NCI-H187 treated with DMSO at 0.1 percent for 48 hours (cell line): ENCODE measurements around the gene RXFP2.

Experiments used
- DNase-seq: peaks from one replicate; lab custom pipeline; 2025; lab: John Stamatoyannopoulos, UW

The RXFP2 gene

DNA sequence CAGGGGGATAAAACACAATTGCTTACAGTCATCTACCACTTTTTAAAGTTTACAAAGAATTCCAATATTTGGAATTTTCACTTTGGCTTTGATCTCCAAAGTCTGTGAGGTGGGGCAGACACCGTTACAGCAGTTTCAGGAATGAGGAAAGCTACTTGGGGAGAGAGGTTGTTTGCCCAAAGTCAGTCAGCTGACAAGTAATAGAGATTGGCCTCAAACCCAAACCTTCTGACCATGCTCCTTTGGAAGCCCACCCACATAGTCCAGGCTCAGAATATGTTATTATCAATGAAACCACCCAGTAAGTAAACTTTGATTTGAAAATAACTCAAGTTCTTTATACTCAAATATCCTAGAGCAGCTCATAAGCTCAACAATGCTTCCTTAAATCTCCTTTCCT is 29.0 kb downstream of the RXFP2 start:
- no peak for DNase-seq

DNA sequence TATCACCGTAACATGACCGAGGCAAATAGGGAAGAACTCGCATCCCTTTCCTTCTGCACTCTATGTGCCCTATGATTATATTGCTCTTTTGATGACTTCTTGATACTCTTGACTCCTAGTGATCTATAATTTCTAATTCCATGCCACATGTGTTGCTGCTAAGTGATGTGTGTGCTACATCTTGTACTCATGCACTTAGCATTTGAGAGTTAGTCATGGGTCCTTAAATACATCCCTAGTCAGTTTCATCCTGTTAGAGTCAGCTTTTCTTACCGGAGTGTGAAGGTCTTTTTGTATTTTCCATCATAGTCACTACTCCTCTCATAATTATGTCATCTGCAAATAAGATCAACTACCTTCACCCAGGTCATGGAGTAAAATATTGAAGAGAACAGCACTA is 30.2 kb downstream of the RXFP2 start:
- no peak for DNase-seq

DNA sequence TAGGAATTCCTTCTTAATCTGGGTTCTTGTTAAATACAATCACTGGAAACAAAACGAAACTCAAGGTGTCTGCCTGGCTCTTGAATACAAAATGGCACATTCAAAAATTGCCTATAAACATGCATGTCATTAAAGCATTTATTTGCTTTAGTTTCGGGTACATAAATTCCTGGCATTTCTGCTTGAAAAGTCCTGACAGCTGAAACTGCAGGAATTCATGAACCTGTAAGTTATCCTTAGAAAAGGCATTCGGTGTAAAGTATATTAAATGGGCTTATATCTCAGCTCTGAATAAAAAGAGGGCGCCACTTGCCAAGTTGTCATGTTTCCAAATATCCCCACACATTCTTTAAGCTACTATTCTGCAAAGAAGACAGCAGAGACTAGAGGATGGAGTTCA is 32.9 kb downstream of the RXFP2 start:
- DNase-seq = no peak

DNA sequence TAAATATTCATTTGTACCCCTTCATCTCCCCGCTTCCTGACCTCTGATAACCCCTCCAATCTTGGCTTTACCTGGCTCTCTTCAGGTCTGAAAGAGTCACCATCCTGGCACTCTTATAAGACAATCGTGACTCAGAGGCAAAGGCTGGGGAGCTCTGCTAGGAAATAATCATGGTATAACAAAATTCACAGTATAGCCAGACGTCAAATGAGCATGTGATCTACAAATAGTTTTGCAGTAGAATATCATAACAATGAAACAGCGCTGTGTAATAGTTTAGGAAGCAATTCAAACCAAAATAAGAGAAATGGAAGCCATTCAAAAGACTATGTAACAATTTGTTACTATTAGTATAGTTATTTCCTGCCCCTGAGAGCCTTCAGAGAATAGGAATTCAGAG is 34.2 kb downstream of the RXFP2 start:
- DNase-seq = no peak

DNA sequence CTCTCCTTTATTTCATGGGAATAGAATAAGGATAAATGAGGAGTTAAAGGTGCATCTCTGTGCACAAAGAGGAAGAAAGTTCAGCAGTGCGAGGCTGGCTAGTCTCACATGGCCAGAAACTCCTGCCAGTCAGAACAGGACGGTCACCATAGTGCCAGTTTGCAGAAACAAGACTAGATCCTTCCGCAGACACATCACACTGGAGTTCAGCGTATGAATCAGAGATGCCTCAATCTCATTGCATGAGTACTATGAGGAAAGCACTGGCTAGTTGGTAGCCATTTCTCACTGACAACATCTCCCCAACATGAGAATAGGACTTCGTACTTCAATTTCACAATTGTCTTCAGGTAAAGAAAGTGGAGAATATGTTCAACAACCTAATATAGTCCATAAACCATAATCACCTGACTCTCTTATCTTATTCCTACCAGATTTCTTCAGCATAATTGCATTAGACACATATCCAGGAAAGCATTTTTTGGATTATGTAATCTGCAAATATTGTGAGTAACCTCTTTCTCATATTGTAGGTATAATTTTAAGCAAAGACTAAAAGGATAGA is 34.9 kb downstream of the RXFP2 start:
- no peak for DNase-seq

DNA sequence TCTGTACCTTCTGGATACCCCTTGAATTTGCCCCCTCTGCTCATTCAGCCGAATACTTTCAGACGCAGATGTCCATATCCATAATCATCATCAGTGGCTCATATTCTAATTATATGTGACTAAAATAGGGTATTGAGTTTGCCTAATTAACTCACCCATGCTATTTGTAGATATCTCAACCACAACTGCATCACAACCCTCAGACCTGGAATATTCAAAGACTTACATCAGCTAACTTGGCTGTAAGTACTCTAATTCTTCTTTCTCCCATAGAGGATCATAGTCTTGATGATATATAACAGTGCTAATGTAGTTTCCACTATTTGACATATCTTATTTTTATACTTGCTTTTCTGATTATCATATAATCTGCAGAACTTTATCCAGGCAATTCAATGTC is 35.8 kb downstream of the RXFP2 start:
- no peak for DNase-seq

DNA sequence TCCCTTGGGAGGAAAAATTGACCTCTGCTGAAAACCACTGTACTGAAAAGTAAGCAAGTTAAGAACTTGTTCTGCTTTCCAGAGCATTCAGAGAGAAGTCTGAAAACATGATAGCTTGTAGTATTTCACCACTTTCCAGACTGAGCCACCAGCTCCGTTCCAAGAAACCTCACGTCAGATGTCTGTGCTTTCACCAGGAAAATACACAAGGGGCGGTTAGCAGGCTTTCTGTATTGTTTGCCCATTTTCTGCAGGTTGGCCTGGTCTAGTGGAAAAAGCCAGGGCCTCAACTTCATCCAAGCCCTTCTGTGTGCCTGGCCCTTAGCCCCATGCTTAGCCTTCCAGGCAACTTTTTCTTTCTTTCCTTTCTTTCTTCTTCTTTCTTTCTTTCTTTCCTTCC is 36.4 kb downstream of the RXFP2 start:
- DNase-seq = no peak

DNA sequence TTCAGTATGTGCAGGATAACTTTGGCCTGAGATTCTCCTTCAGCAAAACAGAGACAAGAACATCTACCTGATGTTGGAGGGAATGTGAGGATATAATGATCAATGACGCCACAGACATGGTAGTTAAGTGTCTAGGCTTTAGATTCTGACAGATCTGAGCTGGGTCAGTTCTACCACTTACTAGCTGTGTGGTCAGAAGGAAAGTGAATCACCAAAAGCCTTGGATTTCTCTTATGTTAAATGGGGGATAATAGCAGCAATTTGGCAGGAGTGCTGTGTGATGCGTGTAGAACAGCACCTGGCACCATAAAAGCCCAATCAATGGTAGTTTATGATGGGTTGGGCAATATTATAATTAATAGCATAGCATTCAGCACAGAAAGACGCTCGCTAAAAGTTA is 41.7 kb downstream of the RXFP2 start:
- no peak for DNase-seq

DNA sequence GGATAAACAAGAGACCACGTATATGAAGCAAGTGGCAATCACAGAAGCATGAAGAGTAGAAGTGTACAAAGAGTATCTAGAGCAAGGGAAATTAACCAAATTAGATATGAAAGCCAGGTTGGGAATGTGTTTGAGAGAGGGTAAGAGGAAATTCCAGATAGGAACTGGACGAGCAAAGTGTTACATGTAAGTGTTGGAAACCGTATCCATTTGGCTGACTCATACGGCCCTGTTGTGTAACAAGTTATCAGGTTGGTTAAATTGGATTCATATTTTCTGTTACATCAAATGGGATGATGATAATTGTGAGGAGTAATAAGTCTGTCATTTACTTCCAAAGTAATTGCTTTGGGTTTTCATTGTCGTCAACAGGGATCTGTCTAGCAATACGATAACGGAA is 46.7 kb downstream of the RXFP2 start:
- DNase-seq = no peak

DNA sequence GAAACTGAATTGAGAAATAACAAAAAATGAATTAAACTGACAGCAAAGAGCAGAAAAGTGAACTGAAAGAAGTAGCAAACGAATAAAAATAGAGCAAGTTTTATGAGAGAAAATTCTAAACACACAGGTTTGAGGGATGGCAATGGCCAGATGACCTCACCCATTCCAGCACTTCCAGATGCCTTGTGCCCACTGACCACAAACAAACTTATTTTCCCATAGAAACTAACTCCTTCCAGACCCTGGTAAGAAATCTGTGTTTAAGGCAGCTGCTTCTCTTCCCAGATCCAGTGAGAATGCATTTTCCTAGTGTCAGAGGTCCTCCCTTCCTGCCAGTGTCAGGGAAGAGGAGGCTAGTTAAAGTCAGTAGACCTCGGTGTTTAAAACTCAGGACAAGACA is 51.7 kb downstream of the RXFP2 start:
- no peak for DNase-seq

DNA sequence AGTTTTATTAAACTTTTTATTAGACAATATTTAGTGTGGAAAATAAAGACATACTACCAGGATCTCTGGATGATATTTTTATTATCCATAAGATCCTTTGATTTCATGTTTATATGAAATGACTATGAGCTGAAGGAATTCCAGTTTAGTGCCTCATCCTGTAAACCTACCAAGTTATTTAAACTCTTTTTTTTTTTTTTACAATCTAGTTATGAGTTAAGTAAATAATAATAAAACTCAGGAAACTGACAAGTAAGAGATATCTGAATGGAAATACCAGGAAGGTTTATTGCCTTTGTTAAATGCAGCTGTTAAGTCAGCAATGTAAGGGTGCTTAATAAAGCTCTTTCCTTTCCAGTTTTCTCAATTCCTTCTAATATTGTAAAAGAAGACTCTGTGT is 53.9 kb downstream of the RXFP2 start:
- DNase-seq = no peak

DNA sequence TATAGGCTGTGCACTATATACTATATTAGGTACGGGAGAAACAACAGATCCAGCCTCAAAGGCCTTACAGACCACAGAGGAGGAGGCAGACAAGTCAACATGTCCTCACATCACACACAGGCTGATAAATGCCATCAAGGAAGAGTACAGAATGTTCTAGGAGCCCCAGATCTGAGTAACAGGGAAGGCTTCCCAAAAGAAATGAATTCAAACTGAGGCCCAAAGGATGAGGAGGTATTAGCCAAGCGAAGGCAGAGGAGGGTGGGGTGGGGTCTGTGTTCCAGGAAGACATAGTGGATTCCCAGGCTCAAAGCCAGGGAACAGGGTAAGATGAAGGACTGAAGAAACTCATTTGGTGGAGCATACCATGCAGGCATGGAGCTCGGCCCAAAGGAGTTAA is 55.1 kb downstream of the RXFP2 start:
- no peak for DNase-seq

DNA sequence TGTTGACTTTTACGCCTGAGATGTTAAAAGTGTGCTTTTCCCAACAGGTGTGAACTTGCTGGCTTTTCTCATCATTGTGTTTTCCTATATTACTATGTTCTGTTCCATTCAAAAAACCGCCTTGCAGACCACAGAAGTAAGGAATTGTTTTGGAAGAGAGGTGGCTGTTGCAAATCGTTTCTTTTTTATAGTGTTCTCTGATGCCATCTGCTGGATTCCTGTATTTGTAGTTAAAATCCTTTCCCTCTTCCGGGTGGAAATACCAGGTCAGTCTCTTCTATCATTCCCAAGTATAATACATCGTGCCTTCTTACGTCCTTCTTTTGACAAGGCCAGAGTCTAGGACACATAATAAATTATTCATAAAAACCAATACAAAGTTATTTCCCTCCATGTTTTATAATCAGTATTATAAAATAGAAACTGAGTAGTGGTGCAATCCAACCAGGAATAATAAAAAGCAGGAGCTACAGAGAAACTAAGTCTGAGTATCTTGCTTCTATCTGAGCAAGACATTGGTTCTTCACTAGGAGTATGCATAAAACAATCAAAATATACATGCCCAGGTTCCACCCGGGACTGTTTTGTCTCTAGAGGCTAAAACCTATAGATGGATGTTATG is 57.9 kb downstream of the RXFP2 start:
- no peak for DNase-seq

DNA sequence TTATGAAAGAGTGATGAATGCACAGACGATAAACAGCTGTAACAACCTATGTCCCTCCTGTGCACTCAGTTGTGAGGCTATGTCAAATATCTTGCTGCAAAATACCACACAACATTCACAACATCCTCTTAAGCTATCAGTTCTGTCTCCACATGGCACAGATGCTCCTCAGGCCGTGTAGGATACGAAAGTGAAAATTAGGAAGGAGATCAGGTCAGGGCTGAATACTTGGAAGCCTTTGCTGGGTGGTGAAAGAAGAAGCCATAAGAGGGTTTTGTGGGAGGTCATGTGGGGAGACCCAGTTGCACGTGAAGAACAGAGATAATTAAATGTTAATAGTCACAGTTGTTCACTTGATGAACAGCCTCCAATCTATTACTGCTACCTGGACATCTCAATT is 58.9 kb downstream of the RXFP2 start:
- no peak for DNase-seq

DNA sequence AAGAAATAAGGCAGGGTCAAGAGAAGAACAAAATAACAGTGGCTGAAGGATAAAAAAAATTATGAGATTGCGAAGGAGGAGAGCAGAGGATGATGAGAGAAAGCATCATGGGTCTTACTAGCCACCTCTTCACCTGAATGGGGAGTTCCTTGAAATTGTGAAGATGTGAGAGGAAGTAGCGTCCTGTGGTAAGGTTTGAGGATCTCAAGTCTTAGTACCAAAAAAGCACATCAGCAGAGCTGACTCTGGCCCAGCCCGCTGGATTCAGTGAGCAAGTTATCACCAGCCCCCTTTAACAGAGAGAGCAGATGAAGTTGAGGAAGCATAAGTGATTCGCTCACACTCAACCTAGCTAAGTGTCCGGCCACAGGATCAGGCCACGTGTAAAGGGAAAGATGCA is 61.8 kb downstream of the RXFP2 start:
- no peak for DNase-seq

DNA sequence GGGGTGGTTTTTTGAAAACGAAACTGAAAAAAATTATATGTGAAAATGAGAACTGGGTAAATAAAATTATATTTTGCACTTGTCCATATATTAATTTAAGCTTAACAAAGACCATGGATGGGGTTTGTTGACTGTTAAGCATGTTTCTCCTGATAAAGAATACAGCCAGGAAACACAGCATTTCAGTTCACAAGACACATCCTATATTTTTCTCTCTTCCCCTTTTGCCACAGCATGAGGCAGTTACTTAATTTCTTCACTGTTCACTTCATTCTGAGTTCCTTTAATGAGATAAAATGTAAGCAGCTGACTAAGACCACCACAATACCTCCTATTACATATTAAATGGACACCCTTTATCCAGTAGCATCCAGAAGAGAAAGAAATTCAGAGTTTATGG is 64.0 kb downstream of the RXFP2 start:
- no peak for DNase-seq

DNA sequence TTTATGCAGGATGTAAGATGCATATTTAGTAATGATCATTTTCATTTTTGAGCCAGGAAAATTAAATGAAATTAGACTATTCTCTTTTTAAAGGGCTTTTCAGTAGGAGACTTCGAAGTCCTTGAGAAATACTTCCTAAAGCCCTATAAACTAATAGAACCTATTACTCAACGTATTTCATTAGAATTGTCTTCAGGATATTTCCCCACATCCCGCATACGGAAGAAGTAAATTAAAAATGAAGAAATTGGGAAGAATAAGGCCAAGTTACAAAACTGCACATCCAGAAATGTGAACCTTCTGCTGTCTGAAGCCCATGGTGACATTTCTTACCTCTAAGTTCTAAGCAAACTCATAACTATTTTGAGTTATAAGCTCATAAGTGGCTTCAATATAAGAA is 66.5 kb downstream of the RXFP2 start:
- no peak for DNase-seq

DNA sequence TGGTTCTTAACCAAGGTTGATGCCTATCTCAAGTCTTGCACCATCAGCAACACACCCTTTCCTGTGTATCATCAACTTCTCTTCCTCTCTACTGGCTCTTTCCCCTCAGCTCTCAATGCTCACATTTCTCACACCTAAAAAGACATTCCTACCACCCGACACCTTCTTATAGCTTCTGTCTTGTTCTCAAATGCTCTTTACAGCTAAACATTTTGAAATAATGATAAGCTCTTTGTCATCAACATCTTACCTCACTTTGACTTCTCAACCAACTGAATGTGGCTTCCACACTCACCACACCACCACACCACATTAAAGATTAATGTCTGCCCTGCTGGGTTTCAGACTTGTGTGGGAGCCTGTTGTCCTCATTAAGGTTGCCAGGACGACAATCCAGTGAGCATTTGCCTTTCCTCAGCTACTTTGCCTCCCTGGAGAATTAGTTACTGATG is 67.8 kb downstream of the RXFP2 start:
- no peak for DNase-seq

DNA sequence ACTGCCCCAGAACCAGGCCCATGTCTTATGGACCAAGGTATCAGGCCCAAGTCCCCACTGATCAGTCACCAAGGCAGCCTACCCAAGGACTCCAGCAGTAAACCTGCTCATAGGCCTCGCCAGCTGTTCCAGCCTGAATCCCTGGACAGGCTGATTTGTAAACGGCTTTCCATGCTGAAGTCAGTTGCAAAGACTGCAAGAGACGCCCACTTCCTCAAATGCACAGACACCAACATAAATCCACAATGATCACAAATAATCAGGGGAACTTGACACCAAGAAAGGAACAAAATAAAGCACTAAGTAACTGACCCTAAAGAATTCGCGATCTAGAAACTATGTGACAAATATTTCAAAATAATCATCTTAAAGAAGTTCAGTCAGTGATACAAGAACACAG is 75.2 kb downstream of the RXFP2 start:
- DNase-seq = no peak

DNA sequence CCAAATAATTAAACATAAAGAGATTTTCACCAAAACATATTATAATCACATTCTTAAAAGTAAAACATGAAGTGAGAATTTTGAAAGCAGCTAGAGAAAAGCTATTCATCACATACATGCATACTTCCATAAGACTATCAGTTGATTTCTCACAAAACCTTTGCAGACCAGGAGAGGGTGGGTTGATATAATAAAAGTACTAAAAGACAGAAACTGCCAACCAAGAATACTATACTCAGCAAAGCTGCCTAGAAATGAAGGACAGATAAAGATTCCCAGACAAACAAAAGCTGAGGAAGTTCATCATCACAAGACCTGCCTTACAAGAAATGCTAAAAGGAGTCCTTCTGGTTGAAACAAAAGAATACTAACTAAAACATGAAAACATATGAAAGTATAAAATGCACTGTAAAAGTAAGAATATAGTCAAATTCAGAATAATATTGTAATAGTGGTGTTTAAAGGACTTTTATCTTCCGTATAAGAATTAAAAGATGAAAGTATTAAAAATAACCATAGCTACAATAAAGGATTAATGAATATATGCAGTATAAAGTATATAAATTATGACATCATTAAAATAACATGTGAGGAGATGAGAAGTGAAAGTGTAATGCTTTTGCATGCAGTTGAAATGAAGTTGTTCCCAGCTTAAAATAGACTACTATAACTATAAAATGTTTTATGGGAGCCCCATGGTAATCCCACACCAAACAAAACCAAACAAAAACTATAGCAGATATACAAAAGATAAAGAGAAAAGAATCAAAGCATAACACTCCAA is 76.2 kb downstream of the RXFP2 start:
- DNase-seq = no peak

DNA sequence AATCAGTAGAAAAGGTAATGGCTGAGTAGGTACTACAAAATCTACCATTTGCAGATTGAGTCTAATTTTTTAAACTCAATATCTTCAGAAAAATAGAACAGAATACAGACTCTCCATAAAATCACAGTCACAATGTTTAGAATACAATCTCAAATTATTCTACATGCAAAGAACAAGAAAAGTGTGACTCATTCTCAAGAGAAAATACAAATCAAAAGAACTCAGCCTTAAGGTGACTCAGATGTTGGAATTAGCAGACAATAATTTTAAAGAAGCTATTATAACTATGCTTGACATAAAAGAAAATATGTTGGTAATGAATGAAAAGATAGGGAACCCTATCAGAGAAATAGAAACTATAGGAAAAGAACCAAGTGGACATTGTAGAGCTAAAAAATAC is 78.9 kb downstream of the RXFP2 start:
- DNase-seq = no peak

DNA sequence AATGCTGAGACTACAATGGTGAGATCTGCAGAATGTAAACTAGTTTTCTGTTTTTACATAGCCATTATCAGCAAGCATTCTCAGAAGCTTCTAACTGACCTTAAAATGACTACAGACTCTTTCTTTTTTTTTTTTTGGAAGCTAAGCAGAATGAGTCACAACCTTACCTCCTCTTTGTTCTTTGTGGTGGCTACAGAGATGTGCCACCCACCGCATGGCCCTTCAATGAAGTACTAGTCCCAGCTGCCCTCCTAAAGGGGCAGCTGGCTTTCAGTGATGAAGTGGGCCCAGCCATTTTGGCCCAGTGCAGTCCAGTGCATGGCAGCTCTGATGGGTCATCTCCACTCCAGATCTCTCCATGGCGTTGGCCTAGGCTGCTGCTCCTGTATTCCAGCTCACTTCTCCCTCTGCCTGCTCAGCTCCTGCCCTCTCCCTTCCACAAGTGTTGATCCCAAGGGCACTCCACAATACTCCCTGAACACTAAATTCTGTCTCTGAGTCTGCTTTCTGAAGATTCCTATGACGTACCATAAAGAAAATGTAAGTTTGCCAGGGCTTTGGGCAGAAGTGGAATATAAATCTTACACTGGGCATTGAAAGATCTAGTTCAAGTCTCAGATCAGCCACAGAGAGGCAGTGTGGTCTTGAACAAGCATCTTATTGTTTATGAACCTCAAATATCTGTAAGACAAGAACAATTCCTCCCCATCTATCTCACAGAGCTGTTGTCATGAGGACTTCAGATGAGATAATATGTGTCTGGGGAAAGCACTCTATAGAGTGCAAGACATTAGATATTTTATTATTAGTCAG is 85.6 kb downstream of the RXFP2 start:
- no peak for DNase-seq

DNA sequence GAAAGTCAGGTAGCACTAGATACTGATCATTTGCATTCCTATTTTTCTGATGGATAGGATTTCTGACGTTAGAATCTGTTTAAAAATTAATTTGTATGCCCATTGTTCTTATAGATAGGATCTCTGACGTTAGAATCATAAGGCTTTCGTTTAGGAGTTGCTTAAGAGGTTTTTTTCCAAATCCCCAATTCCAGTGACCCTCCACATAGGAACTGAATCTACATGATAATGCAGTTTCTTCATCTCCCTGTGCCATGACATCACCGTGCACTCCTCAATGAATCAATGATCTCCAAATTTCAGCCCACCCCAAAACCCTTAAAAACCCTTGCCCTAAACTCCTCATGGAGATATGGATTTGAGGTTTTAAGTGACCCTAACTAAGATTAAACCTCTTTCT is 87.2 kb downstream of the RXFP2 start:
- DNase-seq = no peak
